K562 (cell line): ENCODE data around the gene SLC1A3.

Experiments
- POLR2AphosphoS5 ChIP-seq: IDR thresholded peaks from 2 replicates; pipeline ENCODE4 v1.6.1; 2011; ENCODE audit warnings: mild to moderate bottlenecking, low read depth, low read length, moderate library complexity; ENCODE audit not compliant: control insufficient read depth, insufficient read depth
- RUNX1 ChIP-seq: sonication (generic); IDR thresholded peaks from 2 replicates; pipeline ENCODE4 v1.6.1; 2016; ENCODE audit warnings: antibody characterized with exemption, low read depth
- SREBF2 ChIP-seq: sonication (generic); formaldehyde crosslinking; IDR thresholded peaks from 2 replicates; pipeline ENCODE4 v1.4.0; 2020; ENCODE audit warnings: mild to moderate bottlenecking, missing genetic modification reagents
- SRSF1 ChIP-seq: fragments of 200-400 bp; formaldehyde crosslinking; IDR thresholded peaks from 2 replicates; pipeline ENCODE4 v1.6.1; 2017; ENCODE audit warnings: mild to moderate bottlenecking, low read depth, low read length, moderate library complexity
- THRA ChIP-seq: fragments of 450-650 bp; IDR thresholded peaks from 2 replicates; pipeline ENCODE4 v1.6.1; 2017; ENCODE audit warnings: mild to moderate bottlenecking, moderate library complexity
- ZNF785 ChIP-seq: fragments of 250-450 bp; sonication (Bioruptor Pico); IDR thresholded peaks from 2 replicates; pipeline ENCODE4 v1.4.0; 2020; ENCODE audit warnings: mild to moderate bottlenecking

- no peak for TF ChIP-seq RUNX1
- no peak for TF ChIP-seq ZNF785 (CRISPR knock-in tag)
- TF ChIP-seq SRSF1: no peak
- TF ChIP-seq SREBF2 (CRISPR knock-in tag): no peak
- no peak for TF ChIP-seq THRA
- TF ChIP-seq POLR2AphosphoS5: no peak
Observed at GRCh38 chr5:36658038-36658756, 51.8 kb downstream of the SLC1A3 start.
